ENCODE data around the gene DTD2.

DNA sequence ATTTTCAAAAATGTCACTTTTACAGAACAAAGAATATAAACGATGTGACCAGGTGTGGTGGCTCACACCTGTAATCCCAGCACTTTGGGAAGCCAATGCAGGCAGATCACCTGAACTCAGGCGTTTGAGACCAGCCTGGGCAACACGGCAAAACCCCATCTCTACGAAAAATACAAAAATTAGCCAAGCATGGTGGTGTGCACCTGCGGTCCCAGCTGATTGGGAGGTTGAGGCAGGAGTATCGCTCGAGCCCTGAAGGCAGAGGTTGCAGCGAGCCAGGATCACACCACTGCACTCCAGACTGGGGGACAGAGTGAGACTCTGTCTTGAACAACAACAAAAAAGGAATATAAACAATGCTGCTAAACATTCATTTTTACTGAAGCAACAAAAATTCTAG lies 52.2 kb downstream of the DTD2 start:
- TF ChIP-seq, protein P1, sequence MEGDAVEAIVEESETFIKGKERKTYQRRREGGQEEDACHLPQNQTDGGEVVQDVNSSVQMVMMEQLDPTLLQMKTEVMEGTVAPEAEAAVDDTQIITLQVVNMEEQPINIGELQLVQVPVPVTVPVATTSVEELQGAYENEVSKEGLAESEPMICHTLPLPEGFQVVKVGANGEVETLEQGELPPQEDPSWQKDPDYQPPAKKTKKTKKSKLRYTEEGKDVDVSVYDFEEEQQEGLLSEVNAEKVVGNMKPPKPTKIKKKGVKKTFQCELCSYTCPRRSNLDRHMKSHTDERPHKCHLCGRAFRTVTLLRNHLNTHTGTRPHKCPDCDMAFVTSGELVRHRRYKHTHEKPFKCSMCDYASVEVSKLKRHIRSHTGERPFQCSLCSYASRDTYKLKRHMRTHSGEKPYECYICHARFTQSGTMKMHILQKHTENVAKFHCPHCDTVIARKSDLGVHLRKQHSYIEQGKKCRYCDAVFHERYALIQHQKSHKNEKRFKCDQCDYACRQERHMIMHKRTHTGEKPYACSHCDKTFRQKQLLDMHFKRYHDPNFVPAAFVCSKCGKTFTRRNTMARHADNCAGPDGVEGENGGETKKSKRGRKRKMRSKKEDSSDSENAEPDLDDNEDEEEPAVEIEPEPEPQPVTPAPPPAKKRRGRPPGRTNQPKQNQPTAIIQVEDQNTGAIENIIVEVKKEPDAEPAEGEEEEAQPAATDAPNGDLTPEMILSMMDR (conservative IDR thresholded peaks at IDR 0.05; ENCODE audit: low read depth, low read length) = no peak
- TF ChIP-seq POLR2A (IDR thresholded peaks at IDR 0.05; ENCODE audit: low read depth, low read length) (no peak), RAD21 (IDR thresholded peaks at IDR 0.05; ENCODE audit: low read length) (no peak), BHLHE40 (IDR thresholded peaks at IDR 0.05; ENCODE audit: low read depth, low read length) (no peak), MAZ (IDR thresholded peaks at IDR 0.05; ENCODE audit: borderline replicate concordance, low read depth, low read length) (no peak), RFX5 (IDR thresholded peaks at IDR 0.05; ENCODE audit: low read depth, low read length) (no peak), MXI1 (IDR thresholded peaks at IDR 0.05; ENCODE audit: borderline replicate concordance, low read depth, low read length) (no peak), CEBPB (IDR thresholded peaks at IDR 0.05; ENCODE audit: low read depth, low read length) (no peak), NFE2L2 (IDR thresholded peaks at IDR 0.05; ENCODE audit: low read depth, low read length) (no peak)
- TF ChIP-seq, protein P2, sequence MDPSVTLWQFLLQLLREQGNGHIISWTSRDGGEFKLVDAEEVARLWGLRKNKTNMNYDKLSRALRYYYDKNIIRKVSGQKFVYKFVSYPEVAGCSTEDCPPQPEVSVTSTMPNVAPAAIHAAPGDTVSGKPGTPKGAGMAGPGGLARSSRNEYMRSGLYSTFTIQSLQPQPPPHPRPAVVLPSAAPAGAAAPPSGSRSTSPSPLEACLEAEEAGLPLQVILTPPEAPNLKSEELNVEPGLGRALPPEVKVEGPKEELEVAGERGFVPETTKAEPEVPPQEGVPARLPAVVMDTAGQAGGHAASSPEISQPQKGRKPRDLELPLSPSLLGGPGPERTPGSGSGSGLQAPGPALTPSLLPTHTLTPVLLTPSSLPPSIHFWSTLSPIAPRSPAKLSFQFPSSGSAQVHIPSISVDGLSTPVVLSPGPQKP (IDR thresholded peaks at IDR 0.05; ENCODE audit: borderline replicate concordance, low read depth, low read length) = no peak
- TF ChIP-seq, protein P3, sequence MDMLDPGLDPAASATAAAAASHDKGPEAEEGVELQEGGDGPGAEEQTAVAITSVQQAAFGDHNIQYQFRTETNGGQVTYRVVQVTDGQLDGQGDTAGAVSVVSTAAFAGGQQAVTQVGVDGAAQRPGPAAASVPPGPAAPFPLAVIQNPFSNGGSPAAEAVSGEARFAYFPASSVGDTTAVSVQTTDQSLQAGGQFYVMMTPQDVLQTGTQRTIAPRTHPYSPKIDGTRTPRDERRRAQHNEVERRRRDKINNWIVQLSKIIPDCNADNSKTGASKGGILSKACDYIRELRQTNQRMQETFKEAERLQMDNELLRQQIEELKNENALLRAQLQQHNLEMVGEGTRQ (IDR thresholded peaks at IDR 0.05; ENCODE audit: low read depth, low read length) = no peak
